Neural progenitor cell (in vitro differentiated cells): ENCODE measurements around the gene GLMN. TPM values are rescaled to one million over a fixed set of nuclear protein-coding genes. Genes with fewer than 3 reads are reported as not detected.

ENCODE experiments used
- DNase-seq: peaks from one replicate; pipeline ENCODE4 v3.0.0-alpha.2; 2016; ENCODE audit warnings: low spot score
- H2AFZ ChIP-seq: fragments of 200-600 bp; sonication (generic); replicated peaks from 2 replicates; pipeline ENCODE4 v1.6.1; 2016; ENCODE audit warnings: antibody characterized with exemption
- H3F3A ChIP-seq: fragments of 200-600 bp; sonication (generic); 2 replicates; pipeline ENCODE4 v1.6.1; 2016; ENCODE audit warnings: antibody characterized with exemption, low read depth
- H3K27ac ChIP-seq: fragments of 200-600 bp; sonication (generic); 2 replicates; pipeline ENCODE4 v1.5.1; 2016; ENCODE audit warnings: mild to moderate bottlenecking
- H3K27me3 ChIP-seq: fragments of 200-600 bp; sonication (generic); 2 replicates; pipeline ENCODE4 v1.6.1; 2016; ENCODE audit warnings: mild to moderate bottlenecking, moderate library complexity
- H3K36me3 ChIP-seq: fragments of 200-600 bp; sonication (generic); 2 replicates; pipeline ENCODE4 v1.5.1; 2016
- H3K4me1 ChIP-seq: fragments of 200-600 bp; sonication (generic); 2 replicates; pipeline ENCODE4 v1.6.1; 2016; ENCODE audit warnings: mixed run types
- H3K4me2 ChIP-seq: fragments of 200-600 bp; sonication (generic); 2 replicates; pipeline ENCODE4 v1.6.1; 2016
- H3K4me3 ChIP-seq: fragments of 200-600 bp; sonication (generic); 2 replicates; pipeline ENCODE4 v1.5.1; 2016
- H3K79me2 ChIP-seq: fragments of 200-600 bp; sonication (generic); 2 replicates; pipeline ENCODE4 v1.6.1; 2016; ENCODE audit warnings: low read depth
- H3K9ac ChIP-seq: fragments of 200-600 bp; sonication (generic); 2 replicates; pipeline ENCODE4 v1.6.1; 2016
- H3K9me3 ChIP-seq: fragments of 200-600 bp; sonication (generic); 2 replicates; pipeline ENCODE4 v1.5.1; 2016; ENCODE audit warnings: low read depth
- H4K20me1 ChIP-seq: fragments of 200-600 bp; sonication (generic); 2 replicates; pipeline ENCODE4 v1.6.1; 2016; ENCODE audit warnings: low read depth
- H3K27ac Mint-ChIP-seq: 3 replicates; pipeline ENCODE4 v1.8.0; 2021; ENCODE audit warnings: mixed read lengths
- H3K27me3 Mint-ChIP-seq: 2 replicates; pipeline ENCODE4 v1.8.0; 2022; ENCODE audit warnings: low read depth, mild to moderate bottlenecking, inconsistent platforms, moderate library complexity, mixed read lengths; ENCODE audit not compliant: insufficient read depth
- H3K36me3 Mint-ChIP-seq: 3 replicates; pipeline ENCODE4 v1.8.0; 2021; ENCODE audit warnings: mixed read lengths
- H3K4me1 Mint-ChIP-seq: 3 replicates; pipeline ENCODE4 v1.8.0; 2021; ENCODE audit warnings: mixed read lengths
- H3K4me3 Mint-ChIP-seq: 3 replicates; pipeline ENCODE4 v1.8.0; 2021; ENCODE audit warnings: mild to moderate bottlenecking, moderate library complexity, mixed read lengths
- H3K9me3 Mint-ChIP-seq: 3 replicates; pipeline ENCODE4 v1.8.0; 2020; ENCODE audit warnings: mixed read lengths
- EZH2 ChIP-seq: fragments of 200-600 bp; sonication (generic); IDR thresholded peaks from 2 replicates; pipeline ENCODE4 v1.6.1; 2017; ENCODE audit warnings: antibody characterized with exemption, mild to moderate bottlenecking, moderate library complexity
- EZH2phosphoT487 ChIP-seq: fragments of 200-600 bp; sonication (generic); IDR thresholded peaks from 2 replicates; pipeline ENCODE4 v1.6.1; 2017; ENCODE audit warnings: antibody characterized with exemption
- total RNA-seq: library from RNA; depleted of rRNA; stranded (reverse); fragments of >200 nt; gene quantifications from 2 replicates; pipeline ENCODE4 v1.2.3, GENCODE V29; 2015; ENCODE audit warnings: low replicate concordance
- TF ChIP-seq, protein P1 (sequence below): fragments of 200-600 bp; sonication (generic); IDR thresholded peaks from 2 replicates; pipeline ENCODE4 v1.5.1; 2017; ENCODE audit warnings: antibody characterized with exemption, mild to moderate bottlenecking

GLMN gene
- total RNA-seq, 1 donor from 2014 or later, result 44.4 TPM

DNA sequence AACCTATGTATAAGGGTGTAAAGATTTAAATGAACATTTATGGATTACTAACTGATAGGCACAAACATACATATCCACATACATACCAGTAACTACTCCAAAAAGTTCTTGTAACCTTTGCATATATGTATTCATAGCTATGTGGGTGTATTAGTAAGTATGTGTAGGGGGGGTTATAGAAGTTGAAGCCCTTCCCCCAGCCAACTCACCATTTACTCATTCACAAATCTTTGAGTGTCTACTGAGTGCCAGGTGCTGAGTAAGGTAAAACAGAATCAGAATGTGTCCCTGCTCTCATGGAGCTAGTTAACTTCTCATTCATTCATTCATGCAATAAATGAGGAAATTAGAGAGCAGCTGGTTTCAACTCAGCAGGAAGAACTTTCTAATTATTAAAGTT, 79.8 kb downstream of the GLMN start:
- no peak for DNase-seq
- Mint-ChIP-seq H3K36me3 (no peaks in the 10 kb centered on the region), H3K4me1 (no peaks in the 10 kb centered on the region), H3K27me3 (peaks cover 2% of the 10 kb centered on the region), H3K27ac (no peak overlapping the region), H3K4me3 (no peak overlapping the region), H3K9me3 (no peaks in the 10 kb centered on the region)
- Histone ChIP-seq H3K4me1 (no peaks in the 10 kb centered on the region), H4K20me1 (no peaks in the 10 kb centered on the region), H3K27ac (no peak overlapping the region), H3K79me2 (no peaks in the 10 kb centered on the region), H3K36me3 (no peaks in the 10 kb centered on the region), H3K4me2 (no peak overlapping the region), H3F3A (no peaks in the 10 kb centered on the region), H3K4me3 (no peak overlapping the region), H3K9me3 (no peaks in the 10 kb centered on the region), H2AFZ (no peak overlapping the region), H3K27me3 (no peaks in the 10 kb centered on the region), H3K9ac (no peak overlapping the region)
- TF ChIP-seq EZH2 (no peak), EZH2phosphoT487 (no peak)
- TF ChIP-seq, protein P1, sequence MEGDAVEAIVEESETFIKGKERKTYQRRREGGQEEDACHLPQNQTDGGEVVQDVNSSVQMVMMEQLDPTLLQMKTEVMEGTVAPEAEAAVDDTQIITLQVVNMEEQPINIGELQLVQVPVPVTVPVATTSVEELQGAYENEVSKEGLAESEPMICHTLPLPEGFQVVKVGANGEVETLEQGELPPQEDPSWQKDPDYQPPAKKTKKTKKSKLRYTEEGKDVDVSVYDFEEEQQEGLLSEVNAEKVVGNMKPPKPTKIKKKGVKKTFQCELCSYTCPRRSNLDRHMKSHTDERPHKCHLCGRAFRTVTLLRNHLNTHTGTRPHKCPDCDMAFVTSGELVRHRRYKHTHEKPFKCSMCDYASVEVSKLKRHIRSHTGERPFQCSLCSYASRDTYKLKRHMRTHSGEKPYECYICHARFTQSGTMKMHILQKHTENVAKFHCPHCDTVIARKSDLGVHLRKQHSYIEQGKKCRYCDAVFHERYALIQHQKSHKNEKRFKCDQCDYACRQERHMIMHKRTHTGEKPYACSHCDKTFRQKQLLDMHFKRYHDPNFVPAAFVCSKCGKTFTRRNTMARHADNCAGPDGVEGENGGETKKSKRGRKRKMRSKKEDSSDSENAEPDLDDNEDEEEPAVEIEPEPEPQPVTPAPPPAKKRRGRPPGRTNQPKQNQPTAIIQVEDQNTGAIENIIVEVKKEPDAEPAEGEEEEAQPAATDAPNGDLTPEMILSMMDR, result no peak

DNA sequence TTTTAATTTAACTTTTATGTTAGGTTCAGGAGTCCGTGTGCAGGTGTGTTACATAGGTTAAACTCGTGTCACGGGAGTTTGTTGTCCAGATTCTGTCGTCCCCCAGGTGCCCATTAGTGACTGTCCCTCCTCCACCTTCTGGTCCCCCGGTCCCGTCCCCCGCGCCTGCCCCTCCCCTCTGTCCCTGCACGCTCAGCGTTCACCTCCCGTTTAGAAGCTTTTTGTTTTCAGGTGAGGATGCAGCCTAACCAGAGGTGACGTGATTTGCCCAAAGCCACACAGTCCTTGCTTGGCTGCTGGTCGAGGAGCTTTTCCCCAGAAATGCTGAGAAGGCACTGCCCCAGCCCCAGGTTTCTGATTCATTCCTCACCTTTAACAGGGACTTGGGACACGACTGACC, 80.2 kb downstream of the GLMN start:
- Mint-ChIP-seq H3K36me3 (no peaks in the 10 kb centered on the region), H3K27ac (no peak overlapping the region), H3K4me3 (no peak overlapping the region), H3K4me1 (no peaks in the 10 kb centered on the region), H3K27me3 (peaks cover 2% of the 10 kb centered on the region), H3K9me3 (no peaks in the 10 kb centered on the region)
- Histone ChIP-seq H3K36me3 (no peaks in the 10 kb centered on the region), H3K79me2 (no peaks in the 10 kb centered on the region), H3K4me3 (no peak overlapping the region), H4K20me1 (no peaks in the 10 kb centered on the region), H3F3A (no peaks in the 10 kb centered on the region), H3K4me1 (no peaks in the 10 kb centered on the region), H3K9me3 (no peaks in the 10 kb centered on the region), H3K27ac (no peak overlapping the region), H2AFZ (no peak overlapping the region), H3K9ac (no peak overlapping the region), H3K27me3 (no peaks in the 10 kb centered on the region), H3K4me2 (no peak overlapping the region)
- TF ChIP-seq, protein P1, result no peak
- TF ChIP-seq EZH2 (no peak), EZH2phosphoT487 (no peak)
- DNase-seq, result no peak

DNA sequence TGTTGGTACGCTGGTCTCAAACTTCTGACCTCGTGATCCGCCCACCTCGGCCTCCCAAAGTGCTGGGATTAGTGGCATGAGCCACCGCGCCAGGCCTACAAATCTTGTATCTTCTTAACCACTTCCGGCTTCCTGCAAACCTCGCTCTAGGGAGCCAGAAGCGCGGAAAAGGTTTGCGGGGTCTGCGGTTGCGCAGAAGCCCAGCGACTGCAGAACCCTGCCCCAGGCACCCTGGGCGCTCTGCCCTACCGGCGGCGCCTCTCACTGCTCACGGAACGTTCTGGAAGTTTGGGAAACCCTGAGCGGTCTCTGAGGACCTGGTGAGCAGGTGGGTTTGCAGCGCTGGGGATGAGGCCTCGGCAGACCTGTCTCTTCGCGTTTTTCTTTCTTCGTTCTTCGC, 81.1 kb downstream of the GLMN start, which contains the start of gene C1orf146:
Gene C1orf146, plus strand, starts transcription at position 195 of the 400 bp plus-strand sequence. CDS start 13,506 bp downstream, outside the sequence.
- H3F3A ChIP-seq, result no peaks in the 10 kb centered on the region
- no peak for DNase-seq

More for the DNA sequence above, 81.1 kb downstream of the GLMN start, which contains the start of gene C1orf146:
- Mint-ChIP-seq H3K27ac (no peak within 1 kb of the TSS), H3K27me3 (peaks cover 2% of the 10 kb centered on the region), H3K9me3 (no peaks in the 10 kb centered on the region), H3K4me3 (no peak within 1 kb of the TSS), H3K4me1 (no peaks in the 10 kb centered on the region), H3K36me3 (no peaks in the 10 kb centered on the region)
- Histone ChIP-seq H3K9me3 (no peaks in the 10 kb centered on the region), H2AFZ (no peak within 1 kb of the TSS), H3K36me3 (no peaks in the 10 kb centered on the region), H3K27me3 (no peaks in the 10 kb centered on the region), H3K4me2 (no peak within 1 kb of the TSS), H3K4me3 (no peak within 1 kb of the TSS), H3K9ac (no peak within 1 kb of the TSS), H4K20me1 (no peaks in the 10 kb centered on the region), H3K27ac (no peak within 1 kb of the TSS), H3K79me2 (no peaks in the 10 kb centered on the region), H3K4me1 (no peaks in the 10 kb centered on the region)
- TF ChIP-seq EZH2 (no peak), EZH2phosphoT487 (no peak)
- TF ChIP-seq, protein P1, result no peak
